Mesendoderm (in vitro differentiated cells): ENCODE measurements around the gene CTSK.
"Not testable (repeated sequence)": the region's sequence is repeated elsewhere in the genome, so short reads cannot be mapped to it uniquely, and the experiment has no call there.

Source experiments
- DNase-seq: peaks from one replicate; pipeline ENCODE4 v3.0.0; 2013
- H2AK5ac ChIP-seq: 2 replicates; pipeline ENCODE4 v1.6.1; 2013; ENCODE audit warnings: low read length, inconsistent platforms
- H2BK120ac ChIP-seq: 2 replicates; pipeline ENCODE4 v1.6.1; 2013; ENCODE audit warnings: low read depth, mild to moderate bottlenecking, low read length, moderate library complexity, mixed read lengths
- H2BK15ac ChIP-seq: replicated peaks from 2 replicates; pipeline ENCODE4 v1.6.1; 2013; ENCODE audit warnings: low read depth, mild to moderate bottlenecking, moderate library complexity
- H2BK5ac ChIP-seq: 2 replicates; pipeline ENCODE4 v1.6.1; 2013; ENCODE audit warnings: low read length, inconsistent platforms
- H3K18ac ChIP-seq: 2 replicates; pipeline ENCODE4 v1.6.1; 2013; ENCODE audit warnings: mild to moderate bottlenecking, low read length, mixed read lengths
- H3K23ac ChIP-seq: one replicate; pipeline ENCODE4 v1.6.1; 2013; ENCODE audit warnings: low read length
- H3K27ac ChIP-seq: 2 replicates; pipeline ENCODE4 v1.5.1; 2013; ENCODE audit warnings: low read depth, mild to moderate bottlenecking, inconsistent platforms, low read length, moderate library complexity
- H3K27me3 ChIP-seq: 2 replicates; pipeline ENCODE4 v1.6.1; 2013; ENCODE audit warnings: low read length, control low read depth, mild to moderate bottlenecking, inconsistent platforms; ENCODE audit not compliant: insufficient read depth, poor library complexity
- H3K36me3 ChIP-seq: 2 replicates; pipeline ENCODE4 v1.6.1; 2013; ENCODE audit warnings: low read length, inconsistent platforms; ENCODE audit not compliant: control insufficient read depth, insufficient read depth
- H3K4ac ChIP-seq: one replicate; pipeline ENCODE4 v1.6.1; 2013; ENCODE audit warnings: low read depth, mild to moderate bottlenecking, low read length, moderate library complexity
- H3K4me1 ChIP-seq: 2 replicates; pipeline ENCODE4 v1.6.1; 2013; ENCODE audit warnings: low read depth, low read length, inconsistent platforms; ENCODE audit not compliant: control insufficient read depth
- H3K4me2 ChIP-seq: 2 replicates; pipeline ENCODE4 v1.6.1; 2013; ENCODE audit warnings: low read length
- H3K4me3 ChIP-seq: 2 replicates; pipeline ENCODE4 v1.5.1; 2013; ENCODE audit warnings: mild to moderate bottlenecking, low read length
- H3K56ac ChIP-seq: one replicate; pipeline ENCODE4 v1.6.1; 2013; ENCODE audit warnings: low read length
- H3K79me1 ChIP-seq: 2 replicates; pipeline ENCODE4 v1.6.1; 2013; ENCODE audit warnings: low read length, inconsistent platforms
- H3K79me2 ChIP-seq: 2 replicates; pipeline ENCODE4 v1.6.1; 2013; ENCODE audit warnings: mild to moderate bottlenecking, low read length; ENCODE audit not compliant: control insufficient read depth, insufficient read depth
- H3K9ac ChIP-seq: 2 replicates; pipeline ENCODE4 v1.6.1; 2013; ENCODE audit warnings: low read length, inconsistent platforms
- H4K5ac ChIP-seq: one replicate; pipeline ENCODE4 v1.6.1; 2013; ENCODE audit warnings: low read length
- H4K8ac ChIP-seq: one replicate; pipeline ENCODE4 v1.6.1; 2013; ENCODE audit warnings: low read depth, mild to moderate bottlenecking, control low read depth, low read length, moderate library complexity
- WGBS: extraction: QIAGEN DNeasy Blood & Tissue Kit; methylation state at CpG from one replicate; pipeline ENCODE4 v1.1.7; 2013; ENCODE audit warnings: low lambda C conversion rate, missing lambda C conversion rate; ENCODE audit not compliant: insufficient coverage; ENCODE audit errors: extremely low coverage; 5-methylcytosine and 5-hydroxymethylcytosine counted together

The CTSK gene

DNA sequence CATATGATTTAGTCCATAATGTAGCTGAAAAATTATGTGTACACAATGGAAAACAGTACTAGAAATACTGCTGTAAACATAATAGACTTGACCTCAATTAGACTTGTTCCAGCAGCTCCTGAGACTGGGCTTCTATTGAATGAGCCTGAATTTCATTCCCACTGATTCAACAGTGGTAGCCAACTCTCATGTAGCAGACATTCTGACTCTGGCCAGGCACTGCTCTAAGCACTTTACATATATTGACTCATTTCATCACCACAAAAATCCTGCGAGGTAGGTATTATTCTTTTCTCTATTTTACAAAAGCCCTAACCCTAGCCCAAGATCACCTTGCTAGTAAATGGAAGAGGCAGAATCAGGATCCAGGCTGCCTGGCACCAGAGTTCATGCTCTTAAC lies 29.7 kb downstream of the CTSK start:
- Histone ChIP-seq H2AK5ac (no peak overlapping the region), H4K8ac (no peak overlapping the region), H3K4me1 (no peaks in the 10 kb centered on the region), H3K18ac (no peak overlapping the region), H3K4me3 (no peak overlapping the region), H2BK15ac (no peak overlapping the region), H3K9ac (no peak overlapping the region), H3K4ac (no peak overlapping the region), H3K4me2 (no peak overlapping the region), H3K23ac (no peak overlapping the region), H3K27ac (no peak overlapping the region), H2BK5ac (no peak overlapping the region), H3K27me3 (no peaks in the 10 kb centered on the region), H3K56ac (no peak overlapping the region), H3K36me3 (no peaks in the 10 kb centered on the region), H3K79me2 (no peaks in the 10 kb centered on the region), H2BK120ac (no peak overlapping the region), H4K5ac (no peak overlapping the region), H3K79me1 (no peaks in the 10 kb centered on the region)
- no CpG with 5 or more reads among the region's 1 CpG for WGBS
- no peak for DNase-seq

DNA sequence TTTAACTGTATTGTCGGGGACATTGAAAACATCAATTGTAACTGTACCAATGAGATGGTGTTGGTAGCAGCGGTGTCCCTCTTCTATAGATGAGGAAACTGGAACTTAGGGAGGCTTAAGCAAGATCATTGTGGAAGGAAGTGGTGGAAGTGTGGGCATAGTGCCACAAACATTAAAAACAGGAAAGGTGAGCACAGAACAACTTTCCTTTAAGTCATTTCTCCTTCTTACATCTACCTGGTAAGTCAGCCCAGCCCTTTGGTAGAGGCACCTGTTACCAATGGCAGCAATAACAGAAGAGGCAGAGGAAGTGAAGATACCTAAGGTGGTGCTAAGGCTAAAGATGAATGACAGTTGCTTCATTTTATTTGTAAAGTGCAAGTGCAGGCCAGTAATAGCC lies 30.5 kb downstream of the CTSK start:
- H3K56ac ChIP-seq = no peak overlapping the region
- no peak overlapping the region for H3K4me2 ChIP-seq
- H3K18ac ChIP-seq = no peak overlapping the region
- H3K4ac ChIP-seq = no peak overlapping the region
- H3K36me3 ChIP-seq = no peaks in the 10 kb centered on the region
- H3K9ac ChIP-seq = no peak overlapping the region
- H2BK5ac ChIP-seq = no peak overlapping the region
- no peaks in the 10 kb centered on the region for H3K79me2 ChIP-seq
- H3K79me1 ChIP-seq = no peaks in the 10 kb centered on the region
- H3K23ac ChIP-seq = no peak overlapping the region
- no peaks in the 10 kb centered on the region for H3K27me3 ChIP-seq
- no peak overlapping the region for H2BK120ac ChIP-seq
- no peak overlapping the region for H4K5ac ChIP-seq
- no peak overlapping the region for H3K4me3 ChIP-seq
- no CpG with 5 or more reads among the region's 2 CpGs for WGBS
- DNase-seq = no peak
- no peak overlapping the region for H2AK5ac ChIP-seq
- H2BK15ac ChIP-seq = no peak overlapping the region
- no peak overlapping the region for H3K27ac ChIP-seq
- H4K8ac ChIP-seq = no peak overlapping the region
- no peaks in the 10 kb centered on the region for H3K4me1 ChIP-seq

- not testable (repeated sequence) for H3K4me1 ChIP-seq, H3K36me3 ChIP-seq, H2AK5ac ChIP-seq, H2BK15ac ChIP-seq, H3K56ac ChIP-seq, H3K79me1 ChIP-seq, H3K27ac ChIP-seq, H4K8ac ChIP-seq, H4K5ac ChIP-seq, H3K4ac ChIP-seq, H2BK5ac ChIP-seq, H3K9ac ChIP-seq, H3K79me2 ChIP-seq, DNase-seq, H3K4me2 ChIP-seq, H3K18ac ChIP-seq, H3K4me3 ChIP-seq, H3K27me3 ChIP-seq, H3K23ac ChIP-seq
- peak overlapping the region; percentile 28 for H2BK120ac ChIP-seq
- WGBS = no CpG with 5 or more reads among the region's 13 CpGs
Measured at GRCh38 chr1:150775931-150776505, 32.0 kb downstream of the CTSK start.

DNA sequence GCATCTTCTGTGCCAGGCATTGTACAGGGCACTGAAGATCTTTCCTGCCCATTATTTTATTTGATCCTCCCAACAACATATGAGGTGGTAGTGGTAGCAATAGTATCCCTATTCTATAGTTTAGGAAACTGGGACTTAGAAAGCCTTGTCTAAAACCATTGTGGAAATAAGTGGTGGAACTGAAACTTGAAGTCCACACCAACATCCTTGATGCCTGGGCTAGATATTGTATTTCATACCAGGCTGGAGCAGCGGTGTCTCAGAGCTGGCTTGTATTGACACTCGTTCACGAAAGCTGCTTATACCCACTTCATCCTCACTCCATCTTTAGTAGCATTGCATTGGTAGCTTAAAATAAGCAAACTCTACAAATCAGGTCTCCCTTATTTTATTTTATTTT lies 32.8 kb downstream of the CTSK start:
- H3K4me1 ChIP-seq = no peaks in the 10 kb centered on the region
- no peak overlapping the region for H3K27ac ChIP-seq
- H4K8ac ChIP-seq = no peak overlapping the region
- no peak for DNase-seq
- no peak overlapping the region for H2AK5ac ChIP-seq
- H2BK15ac ChIP-seq = no peak overlapping the region
- WGBS = no CpG with 5 or more reads among the region's 3 CpGs
- no peak overlapping the region for H3K4me2 ChIP-seq
- H3K27me3 ChIP-seq = no peaks in the 10 kb centered on the region
- no peak overlapping the region for H3K56ac ChIP-seq
- H3K36me3 ChIP-seq = no peaks in the 10 kb centered on the region
- H3K79me2 ChIP-seq = no peaks in the 10 kb centered on the region
- no peak overlapping the region for H3K23ac ChIP-seq
- no peak overlapping the region for H3K9ac ChIP-seq
- no peak overlapping the region for H2BK120ac ChIP-seq
- no peaks in the 10 kb centered on the region for H3K79me1 ChIP-seq
- H3K4me3 ChIP-seq = no peak overlapping the region
- no peak overlapping the region for H4K5ac ChIP-seq
- no peak overlapping the region for H3K18ac ChIP-seq
- H2BK5ac ChIP-seq = no peak overlapping the region
- H3K4ac ChIP-seq = no peak overlapping the region

DNA sequence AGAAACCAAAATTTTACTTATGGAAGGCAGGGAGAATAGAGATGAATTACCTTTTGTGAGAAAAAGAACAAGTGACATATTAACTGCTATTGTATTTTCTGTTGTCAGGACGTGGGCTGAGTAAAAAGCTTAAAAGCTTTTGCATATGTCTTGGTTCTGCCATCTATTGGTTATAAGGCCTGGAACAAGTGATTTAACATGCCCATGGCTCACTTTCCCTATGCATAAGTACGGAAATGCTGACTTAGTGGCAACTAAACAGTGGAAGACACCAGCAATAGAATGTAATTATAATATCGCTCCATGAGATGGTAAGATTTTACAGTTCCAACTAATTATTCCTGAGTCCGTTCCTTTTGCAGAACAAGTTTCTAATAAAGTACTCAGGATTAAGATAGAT lies 35.7 kb downstream of the CTSK start:
- DNase-seq = no peak
- H3K23ac ChIP-seq = no peak overlapping the region
- no peaks in the 10 kb centered on the region for H3K79me1 ChIP-seq
- H3K4me1 ChIP-seq = no peaks in the 10 kb centered on the region
- H2BK15ac ChIP-seq = no peak overlapping the region
- H3K4ac ChIP-seq = no peak overlapping the region
- no peak overlapping the region for H3K4me2 ChIP-seq
- no peak overlapping the region for H3K27ac ChIP-seq
- no peak overlapping the region for H4K5ac ChIP-seq
- H2BK120ac ChIP-seq = no peak overlapping the region
- H3K9ac ChIP-seq = no peak overlapping the region
- no peak overlapping the region for H3K56ac ChIP-seq
- H3K36me3 ChIP-seq = no peaks in the 10 kb centered on the region
- no peak overlapping the region for H4K8ac ChIP-seq
- no peak overlapping the region for H2AK5ac ChIP-seq
- H2BK5ac ChIP-seq = no peak overlapping the region
- no peaks in the 10 kb centered on the region for H3K27me3 ChIP-seq
- H3K79me2 ChIP-seq = no peaks in the 10 kb centered on the region
- no peak overlapping the region for H3K4me3 ChIP-seq
- WGBS = no CpG with 5 or more reads among the region's 4 CpGs
- H3K18ac ChIP-seq = no peak overlapping the region

DNA sequence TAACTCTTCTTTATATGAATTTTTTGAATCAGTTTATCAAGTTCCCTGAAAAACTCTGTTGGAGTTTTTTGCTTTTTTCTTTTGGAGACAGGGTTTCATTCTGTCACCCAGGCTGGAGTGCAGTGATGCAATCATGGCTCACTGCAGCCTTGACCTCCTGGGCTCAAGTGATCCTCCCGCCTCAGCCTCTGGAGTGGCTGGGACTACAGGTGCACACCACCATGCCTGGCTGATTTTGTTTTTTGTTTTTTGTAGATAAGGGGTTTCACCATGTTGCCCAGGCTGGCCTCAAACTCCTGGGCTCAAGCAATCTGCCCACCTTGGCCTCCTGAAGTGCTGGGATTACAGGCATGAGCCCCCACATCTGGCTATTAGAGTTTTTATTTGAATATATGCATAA lies 40.4 kb downstream of the CTSK start:
- not testable (repeated sequence) for H2BK15ac ChIP-seq, H3K9ac ChIP-seq, H3K4me1 ChIP-seq, H2BK5ac ChIP-seq, H2AK5ac ChIP-seq, H4K5ac ChIP-seq, H3K4me2 ChIP-seq, H3K23ac ChIP-seq, H3K18ac ChIP-seq, H3K79me2 ChIP-seq, H3K79me1 ChIP-seq, H3K4ac ChIP-seq, H3K56ac ChIP-seq, H3K27me3 ChIP-seq, H4K8ac ChIP-seq, H3K4me3 ChIP-seq, H2BK120ac ChIP-seq, H3K36me3 ChIP-seq, DNase-seq, H3K27ac ChIP-seq
- no CpG with 5 or more reads among the region's 1 CpG for WGBS
